ENCODE data around the gene FRMD4A.

- TF ChIP-seq CTCF (IDR thresholded peaks at IDR 0.05) (no peak), POLR2A (IDR thresholded peaks at IDR 0.05) (no peak)
These were observed 31.4 kb upstream of the FRMD4A start for GRCh38 chr10:14362104-14362503.
